ENCODE data around the gene CLIC4. TPM values are rescaled to one million over a fixed set of nuclear protein-coding genes. Genes with fewer than 3 reads are reported as not detected.
"Not testable (repeated sequence)": the region's sequence is repeated elsewhere in the genome, so short reads cannot be mapped to it uniquely, and the experiment has no call there.

The CLIC4 gene
- total and polyA plus RNA-seq, 3 experiments from 2014 or later = 0.18 to 13.2 (median 12.8) TPM

GRCh38 chr1:24722073-24723035, 22.9 kb upstream of the CLIC4 start:
- peak in 1 of 5 donors; percentile 18 for DNase-seq
- peak overlapping the region; percentile 72 to 93 (median 82) for H3K4me3 Mint-ChIP-seq
- H3K36me3 Mint-ChIP-seq; H3K9me3 Mint-ChIP-seq; H3K4me1 ChIP-seq (ENCODE audit: insufficient read depth, low read length); H3K27ac ChIP-seq (ENCODE audit: low read depth, low read length); H3K27me3 ChIP-seq (ENCODE audit: insufficient read depth, low read length, poor library complexity, severe bottlenecking); H3K9me3 ChIP-seq (ENCODE audit: low read length); H3K4me3 ChIP-seq (ENCODE audit: low read length); POLR2A ChIA-PET; H3K4me1 Mint-ChIP-seq; H3K36me3 ChIP-seq (ENCODE audit: insufficient read depth, low read length): not testable (repeated sequence)
- CTCF ChIA-PET = interaction anchor here (0.6 kb wide), 1 partner anchor 1305 kb away, joined by 4 read pairs; no protein-coding TSS in a partner anchor
- peaks cover 5 to 24% of the 10 kb centered on the region in 2 donors for H3K27me3 Mint-ChIP-seq
- peak overlapping the region in 4 of 8 donors; percentile 40 to 76 (median 65) for H3K27ac Mint-ChIP-seq

DNA sequence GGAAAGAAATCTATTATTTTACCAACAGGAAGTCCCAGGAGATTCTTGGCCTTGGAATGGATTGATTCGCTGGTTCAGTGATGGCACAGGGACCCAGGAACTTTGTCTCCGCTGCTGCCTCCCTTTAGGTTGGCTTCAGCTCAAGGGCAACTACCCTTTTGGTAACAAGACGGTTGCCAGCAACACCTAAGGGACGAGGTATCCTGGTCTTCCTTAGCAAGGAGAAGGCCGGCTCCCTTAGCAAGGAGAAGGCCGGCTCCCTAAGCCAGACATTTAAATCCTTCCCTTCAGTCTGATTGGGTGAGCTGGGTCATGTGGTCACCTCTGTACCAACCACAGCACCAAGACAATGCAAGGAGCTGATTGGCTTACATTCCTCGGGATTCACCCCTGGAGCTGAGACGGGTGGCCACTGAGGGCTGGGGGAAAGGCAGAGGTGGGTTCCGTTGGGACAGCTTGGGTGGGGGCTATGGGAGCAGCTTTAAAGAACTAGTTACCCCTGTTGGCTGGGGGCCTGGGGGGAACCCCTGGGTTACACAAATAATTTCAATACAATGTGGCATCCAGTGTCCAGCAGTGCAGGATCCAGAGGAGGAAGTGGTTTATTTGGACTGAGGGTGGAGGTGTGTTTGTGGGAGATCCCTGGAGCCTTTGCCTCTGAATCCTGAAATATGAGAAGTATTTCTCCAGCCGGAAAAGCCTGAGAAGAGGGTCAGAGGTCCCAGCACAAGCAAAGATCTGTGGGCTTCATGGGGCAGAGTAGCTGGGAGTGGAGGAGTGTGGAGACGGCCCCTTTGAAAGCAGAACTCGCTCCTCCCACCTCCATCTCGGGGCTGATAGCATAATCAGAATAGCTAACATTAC, 20.7 kb upstream of the CLIC4 start:
- peaks cover 4 to 21% of the 10 kb centered on the region in 2 donors for H3K27me3 Mint-ChIP-seq
- Histone ChIP-seq H3K36me3 (ENCODE audit: insufficient read depth, low read length) (no peaks in the 10 kb centered on the region), H3K4me1 (ENCODE audit: insufficient read depth, low read length) (no peaks in the 10 kb centered on the region), H3K9me3 (ENCODE audit: low read length) (no peaks in the 10 kb centered on the region), H3K27me3 (ENCODE audit: insufficient read depth, low read length, poor library complexity, severe bottlenecking) (no peaks in the 10 kb centered on the region), H3K27ac (ENCODE audit: low read depth, low read length) (peak overlapping the region; percentile 8), H3K4me3 (ENCODE audit: low read length) (no peak overlapping the region)
- no peaks in the 10 kb centered on the region for H3K36me3 Mint-ChIP-seq
- H3K27ac Mint-ChIP-seq = no peak overlapping the region
- no peak overlapping the region for H3K4me3 Mint-ChIP-seq
- CTCF ChIA-PET = no interaction called here
- H3K9me3 Mint-ChIP-seq = no peaks in the 10 kb centered on the region
- H3K4me1 Mint-ChIP-seq = peaks cover 7 to 13% (median 10%) of the 10 kb centered on the region in 3 donors
- DNase-seq = no peak
- POLR2A ChIA-PET = no interaction called here

DNA sequence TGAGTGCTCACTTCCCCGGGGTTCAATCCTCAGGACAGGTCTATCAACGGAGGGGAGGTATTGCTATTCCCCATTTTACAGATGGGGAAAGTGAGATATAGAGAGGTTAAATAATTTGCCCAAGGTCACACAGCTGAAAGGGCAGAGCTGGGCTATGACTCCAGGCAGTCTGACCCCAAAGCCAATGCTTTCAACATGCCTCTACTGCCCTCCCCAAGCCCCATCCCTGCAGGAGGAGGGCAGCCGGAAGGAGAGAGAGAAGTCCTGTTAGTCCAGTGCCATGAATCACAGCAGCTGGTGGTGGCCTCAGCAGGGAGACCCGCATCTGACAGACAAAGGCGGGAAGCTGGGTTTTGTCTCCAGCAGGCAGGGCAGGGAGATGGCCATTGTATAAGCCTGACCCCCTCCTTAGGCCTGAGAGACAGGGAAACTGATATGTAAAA, 20.0 kb upstream of the CLIC4 start:
- Histone ChIP-seq H3K4me1 (ENCODE audit: insufficient read depth, low read length) (no peaks in the 10 kb centered on the region), H3K27ac (ENCODE audit: low read depth, low read length) (peak overlapping the region; percentile 8), H3K27me3 (ENCODE audit: insufficient read depth, low read length, poor library complexity, severe bottlenecking) (no peaks in the 10 kb centered on the region), H3K4me3 (ENCODE audit: low read length) (no peak overlapping the region), H3K9me3 (ENCODE audit: low read length) (no peaks in the 10 kb centered on the region), H3K36me3 (ENCODE audit: insufficient read depth, low read length) (no peaks in the 10 kb centered on the region)
- Mint-ChIP-seq H3K36me3 (no peaks in the 10 kb centered on the region), H3K9me3 (no peaks in the 10 kb centered on the region), H3K27ac (no peak overlapping the region), H3K4me1 (peaks cover 7 to 13% (median 10%) of the 10 kb centered on the region in 3 donors), H3K27me3 (peaks cover 4 to 21% of the 10 kb centered on the region in 2 donors), H3K4me3 (no peak overlapping the region)
- POLR2A ChIA-PET = no interaction called here
- no peak for DNase-seq
- CTCF ChIA-PET = no interaction called here

DNA sequence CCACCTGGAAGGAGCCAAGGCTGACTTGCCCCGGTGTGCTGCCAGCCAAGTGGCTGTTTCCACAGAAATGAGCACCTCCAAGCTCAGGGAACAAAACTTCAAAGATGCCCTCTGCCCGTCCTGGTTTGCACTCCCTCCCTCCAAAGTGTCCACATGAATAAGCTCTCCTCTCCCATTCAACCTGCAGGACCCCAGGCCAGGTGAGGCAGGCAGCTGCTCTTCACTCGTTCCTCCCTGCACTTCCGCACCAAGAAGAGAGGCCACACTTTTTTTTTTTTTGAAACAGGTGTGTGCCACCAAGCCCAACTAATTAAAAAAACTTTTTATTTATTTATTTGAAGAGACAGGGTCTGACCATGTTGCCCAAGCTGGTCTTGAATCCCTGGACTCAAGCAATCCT, 18.5 kb upstream of the CLIC4 start:
- Mint-ChIP-seq H3K36me3 (no peaks in the 10 kb centered on the region), H3K4me3 (no peak overlapping the region), H3K9me3 (no peaks in the 10 kb centered on the region), H3K4me1 (peaks cover 7 to 13% (median 10%) of the 10 kb centered on the region in 3 donors), H3K27ac (no peak overlapping the region), H3K27me3 (peaks cover 4 to 21% of the 10 kb centered on the region in 2 donors)
- Histone ChIP-seq H3K9me3 (ENCODE audit: low read length) (no peaks in the 10 kb centered on the region), H3K36me3 (ENCODE audit: insufficient read depth, low read length) (no peaks in the 10 kb centered on the region), H3K27me3 (ENCODE audit: insufficient read depth, low read length, poor library complexity, severe bottlenecking) (no peaks in the 10 kb centered on the region), H3K4me3 (ENCODE audit: low read length) (no peak overlapping the region), H3K27ac (ENCODE audit: low read depth, low read length) (no peak overlapping the region), H3K4me1 (ENCODE audit: insufficient read depth, low read length) (no peaks in the 10 kb centered on the region)
- CTCF ChIA-PET = no interaction called here
- no peak for DNase-seq
- POLR2A ChIA-PET = no interaction called here

GRCh38 chr1:24727501-24728216, 17.6 kb upstream of the CLIC4 start:
- Histone ChIP-seq H3K27ac (ENCODE audit: low read depth, low read length) (no peak overlapping the region), H3K4me1 (ENCODE audit: insufficient read depth, low read length) (no peaks in the 10 kb centered on the region), H3K27me3 (ENCODE audit: insufficient read depth, low read length, poor library complexity, severe bottlenecking) (no peaks in the 10 kb centered on the region), H3K9me3 (ENCODE audit: low read length) (no peaks in the 10 kb centered on the region), H3K36me3 (ENCODE audit: insufficient read depth, low read length) (no peaks in the 10 kb centered on the region), H3K4me3 (ENCODE audit: low read length) (no peak overlapping the region)
- ChIA-PET POLR2A (no interaction called here), CTCF (no interaction called here)
- no peak overlapping the region for H3K4me3 Mint-ChIP-seq
- H3K27me3 Mint-ChIP-seq = peaks cover 4 to 21% of the 10 kb centered on the region in 2 donors
- peaks cover 0 to 6% (median 2%) of the 10 kb centered on the region in 3 donors for H3K4me1 Mint-ChIP-seq
- no peaks in the 10 kb centered on the region for H3K36me3 Mint-ChIP-seq
- H3K9me3 Mint-ChIP-seq = no peaks in the 10 kb centered on the region
- peak overlapping the region in 1 of 8 donors; percentile 24 for H3K27ac Mint-ChIP-seq
- no peak for DNase-seq

- H3K36me3 ChIP-seq (ENCODE audit: insufficient read depth, low read length) = no peaks in the 10 kb centered on the region
- no peaks in the 10 kb centered on the region for H3K9me3 ChIP-seq (ENCODE audit: low read length)
- no peaks in the 10 kb centered on the region for H3K4me1 ChIP-seq (ENCODE audit: insufficient read depth, low read length)
- Mint-ChIP-seq H3K27ac (no peak overlapping the region), H3K36me3 (no peaks in the 10 kb centered on the region), H3K27me3 (peaks cover 4 to 21% of the 10 kb centered on the region in 2 donors), H3K4me3 (no peak overlapping the region), H3K4me1 (peaks cover 0 to 5% (median 0%) of the 10 kb centered on the region in 3 donors), H3K9me3 (no peaks in the 10 kb centered on the region)
- H3K27me3 ChIP-seq (ENCODE audit: insufficient read depth, low read length, poor library complexity, severe bottlenecking) = no peaks in the 10 kb centered on the region
- H3K27ac ChIP-seq (ENCODE audit: low read depth, low read length) = no peak overlapping the region
- DNase-seq = no peak
- no peak overlapping the region for H3K4me3 ChIP-seq (ENCODE audit: low read length)
- ChIA-PET POLR2A (no interaction called here), CTCF (no interaction called here)
These were observed 16.3 kb upstream of the CLIC4 start for GRCh38 chr1:24728982-24729381.

DNA sequence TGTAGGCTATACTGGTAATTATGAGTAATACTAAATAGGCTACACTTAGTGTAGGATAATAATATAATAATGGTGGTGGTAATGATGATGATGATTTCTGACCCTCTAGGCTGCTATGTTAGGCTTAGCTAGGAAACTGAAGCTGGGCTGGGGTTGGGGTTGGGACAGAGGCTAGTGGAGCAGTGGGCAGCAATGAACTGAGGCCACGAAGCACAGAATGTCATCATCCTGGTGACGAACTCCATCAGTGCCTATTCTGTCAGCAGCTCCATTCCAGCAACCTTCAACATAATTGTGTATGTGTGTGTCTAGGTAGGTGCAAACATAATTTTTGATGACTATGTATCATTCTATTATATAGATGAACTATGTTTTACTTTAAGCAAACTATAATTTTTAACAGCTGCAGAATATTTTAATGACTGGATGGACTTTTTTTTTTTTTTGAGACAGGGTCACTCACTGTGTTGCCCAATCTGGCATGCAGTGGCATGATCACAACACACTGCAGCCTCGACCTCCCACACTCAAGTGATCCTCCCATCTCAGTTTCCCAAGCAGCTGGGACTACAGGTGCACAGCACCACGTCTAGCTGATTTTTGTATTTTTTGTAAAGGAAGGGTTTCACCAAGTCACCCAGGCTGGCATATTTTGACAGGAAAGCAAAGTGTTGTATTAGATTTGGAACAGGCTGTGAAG, 12.9 kb upstream of the CLIC4 start:
- no peaks in the 10 kb centered on the region for H3K36me3 ChIP-seq (ENCODE audit: insufficient read depth, low read length)
- no peaks in the 10 kb centered on the region for H3K27me3 ChIP-seq (ENCODE audit: insufficient read depth, low read length, poor library complexity, severe bottlenecking)
- no peaks in the 10 kb centered on the region for H3K36me3 Mint-ChIP-seq
- no peak for DNase-seq
- no peak overlapping the region for H3K4me3 ChIP-seq (ENCODE audit: low read length)
- no peaks in the 10 kb centered on the region for H3K9me3 Mint-ChIP-seq
- peaks cover 0 to 5% of the 10 kb centered on the region in 2 donors for H3K27me3 Mint-ChIP-seq
- peaks cover 0 to 3% (median 0%) of the 10 kb centered on the region in 3 donors for H3K4me1 Mint-ChIP-seq
- ChIA-PET CTCF (interaction anchor here (0.8 to 1.2 kb wide), 2 partner anchors 13 to 104 kb away, joined by 3 read pairs; partner anchors contain the start of gene CLIC4), POLR2A (interaction anchor here (0.7 kb wide), 1 partner anchor 11 kb away, joined by 4 read pairs; no protein-coding TSS in a partner anchor)
- H3K4me1 ChIP-seq (ENCODE audit: insufficient read depth, low read length) = no peaks in the 10 kb centered on the region
- no peaks in the 10 kb centered on the region for H3K9me3 ChIP-seq (ENCODE audit: low read length)
- no peak overlapping the region for H3K4me3 Mint-ChIP-seq
- no peak overlapping the region for H3K27ac Mint-ChIP-seq
- no peak overlapping the region for H3K27ac ChIP-seq (ENCODE audit: low read depth, low read length)

Data from CD8-positive, alpha-beta memory T cell (primary cell).